ENCODE results near the gene KLRC4.
"Not testable (repeated sequence)": the region's sequence is repeated elsewhere in the genome, so short reads cannot be mapped to it uniquely, and the experiment has no call there.

KLRC4 gene

DNA sequence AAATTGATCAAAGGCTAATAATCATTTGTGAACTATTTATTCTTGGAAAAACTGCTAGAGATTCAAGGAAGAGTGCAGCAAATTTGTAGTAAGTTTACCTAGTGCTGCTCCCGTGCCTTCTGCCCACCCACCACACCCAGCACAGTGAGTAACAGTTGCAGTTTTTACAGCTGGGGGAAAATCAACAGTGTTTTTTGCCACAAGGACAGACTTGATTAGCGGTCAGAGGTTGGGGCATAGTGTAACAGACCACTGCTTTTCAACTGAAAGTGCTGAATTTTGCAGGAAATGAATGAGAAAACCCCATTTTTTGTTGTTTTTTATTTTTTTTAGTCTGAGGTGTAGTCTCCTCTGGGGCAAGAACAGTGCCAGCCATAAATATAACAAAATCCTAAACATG, 12.3 kb downstream of the KLRC4 start:
- DNase-seq, result no peak
- in situ Hi-C loops (cut with HindIII; ENCODE audit: low pct_ligation_motif_present, low sequenced_read_pairs), result no loop called here
- H3K36me3 ChIP-seq (replicated peaks), result no peaks in the 10 kb centered on the region
- TF ChIP-seq, protein P1, sequence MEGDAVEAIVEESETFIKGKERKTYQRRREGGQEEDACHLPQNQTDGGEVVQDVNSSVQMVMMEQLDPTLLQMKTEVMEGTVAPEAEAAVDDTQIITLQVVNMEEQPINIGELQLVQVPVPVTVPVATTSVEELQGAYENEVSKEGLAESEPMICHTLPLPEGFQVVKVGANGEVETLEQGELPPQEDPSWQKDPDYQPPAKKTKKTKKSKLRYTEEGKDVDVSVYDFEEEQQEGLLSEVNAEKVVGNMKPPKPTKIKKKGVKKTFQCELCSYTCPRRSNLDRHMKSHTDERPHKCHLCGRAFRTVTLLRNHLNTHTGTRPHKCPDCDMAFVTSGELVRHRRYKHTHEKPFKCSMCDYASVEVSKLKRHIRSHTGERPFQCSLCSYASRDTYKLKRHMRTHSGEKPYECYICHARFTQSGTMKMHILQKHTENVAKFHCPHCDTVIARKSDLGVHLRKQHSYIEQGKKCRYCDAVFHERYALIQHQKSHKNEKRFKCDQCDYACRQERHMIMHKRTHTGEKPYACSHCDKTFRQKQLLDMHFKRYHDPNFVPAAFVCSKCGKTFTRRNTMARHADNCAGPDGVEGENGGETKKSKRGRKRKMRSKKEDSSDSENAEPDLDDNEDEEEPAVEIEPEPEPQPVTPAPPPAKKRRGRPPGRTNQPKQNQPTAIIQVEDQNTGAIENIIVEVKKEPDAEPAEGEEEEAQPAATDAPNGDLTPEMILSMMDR (IDR thresholded peaks at IDR 0.05; ENCODE audit: low read depth, low read length, missing control alignments), result no peak
- H3K27me3 ChIP-seq (replicated peaks), result no peaks in the 10 kb centered on the region
- H3K4me3 ChIP-seq (ENCODE audit: low read depth, low read length), result no peak overlapping the region
- H3K27ac ChIP-seq, result no peak overlapping the region

DNA sequence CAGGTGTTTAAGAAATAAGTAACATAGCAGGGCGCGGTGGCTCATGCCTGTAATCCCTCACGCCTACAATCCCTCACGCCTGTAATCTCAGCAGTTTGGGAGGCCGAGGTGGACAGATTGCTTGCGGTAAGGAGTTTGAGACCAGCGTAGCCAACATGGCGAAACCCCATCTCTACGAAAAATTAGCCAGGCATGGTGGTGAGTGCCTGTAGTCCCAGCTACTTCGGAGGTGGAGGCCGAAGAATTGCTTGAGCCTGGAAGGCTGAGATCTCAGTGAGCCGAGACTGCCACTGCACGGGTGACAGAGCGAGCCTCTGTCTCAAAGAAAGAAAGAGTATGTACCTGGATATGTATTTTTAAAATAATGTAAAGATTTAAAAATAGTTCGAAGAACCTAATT, 13.4 kb downstream of the KLRC4 start:
- DNase-seq; H3K27me3 ChIP-seq (replicated peaks); in situ Hi-C loops (cut with HindIII; ENCODE audit: low pct_ligation_motif_present, low sequenced_read_pairs); H3K4me3 ChIP-seq (ENCODE audit: low read depth, low read length); H3K27ac ChIP-seq; H3K36me3 ChIP-seq (replicated peaks): not testable (repeated sequence)

DNA sequence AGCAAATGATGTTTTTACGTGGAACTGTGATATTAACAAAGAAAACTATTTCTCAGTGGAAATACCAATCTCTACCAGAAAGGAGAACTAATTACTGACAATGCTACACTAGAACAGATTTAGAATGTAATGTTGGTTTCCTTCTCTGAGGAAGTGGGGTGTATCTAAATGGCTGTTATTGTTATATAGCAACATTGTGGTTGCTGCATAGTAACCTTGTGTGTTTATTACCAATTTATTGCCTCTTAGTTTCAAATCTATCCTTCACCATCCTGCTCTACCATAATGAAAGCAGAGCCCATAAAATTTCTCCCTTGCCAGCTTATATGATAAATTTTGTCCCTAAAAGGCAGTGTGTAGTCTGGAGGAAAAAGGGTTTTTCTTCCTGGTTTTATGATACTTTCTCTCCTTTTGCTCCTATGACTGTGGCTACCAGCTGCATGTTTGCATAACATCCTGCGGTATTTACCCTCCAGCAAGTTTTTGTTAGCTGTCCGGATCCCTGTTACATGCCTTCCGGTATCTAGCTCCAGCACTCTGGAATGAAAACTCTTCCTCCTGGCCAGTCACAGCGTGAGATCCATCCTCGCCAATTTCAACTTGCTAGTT, 14.1 kb downstream of the KLRC4 start:
- in situ Hi-C loops (cut with HindIII; ENCODE audit: low pct_ligation_motif_present, low sequenced_read_pairs), result no loop called here
- Histone ChIP-seq H3K4me3 (ENCODE audit: low read depth, low read length) (no peak overlapping the region), H3K36me3 (replicated peaks) (no peaks in the 10 kb centered on the region), H3K27ac (peak overlapping the region; percentile 85), H3K27me3 (replicated peaks) (no peaks in the 10 kb centered on the region)
- TF ChIP-seq, protein P1 (IDR thresholded peaks at IDR 0.05; ENCODE audit: low read depth, low read length, missing control alignments), result no peak
- DNase-seq, result peak; percentile 88

DNA sequence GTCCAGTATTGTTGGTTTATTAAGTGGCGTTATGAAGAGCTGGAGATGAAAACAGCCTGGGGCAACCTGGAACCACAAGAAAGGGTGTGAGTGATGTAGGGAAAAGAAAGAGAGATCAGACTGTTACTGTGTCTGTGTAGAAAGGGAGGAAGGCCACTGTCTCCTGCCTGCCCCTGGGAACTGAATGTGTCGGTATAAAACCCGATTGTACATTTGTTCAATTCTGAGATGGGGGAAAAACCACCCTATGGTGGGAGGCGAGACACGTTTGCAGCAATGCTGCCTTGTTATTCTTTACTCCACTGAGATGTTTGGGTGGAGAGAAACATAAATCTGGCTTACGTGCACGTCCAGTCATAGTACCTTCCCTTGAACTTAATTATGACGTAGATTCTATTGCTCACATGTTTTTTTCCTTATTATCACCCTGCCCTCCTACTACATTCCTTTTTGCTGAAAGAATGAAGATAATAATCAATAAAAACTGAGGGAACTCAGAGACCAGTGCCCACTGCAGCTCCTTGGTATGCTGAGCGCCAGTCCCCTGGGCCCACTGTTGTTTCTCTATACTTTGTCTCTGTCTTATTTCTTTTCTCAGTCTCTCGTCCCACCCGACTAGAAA, 14.9 kb downstream of the KLRC4 start:
- DNase-seq; in situ Hi-C loops (cut with HindIII; ENCODE audit: low pct_ligation_motif_present, low sequenced_read_pairs); H3K36me3 ChIP-seq (replicated peaks); H3K4me3 ChIP-seq (ENCODE audit: low read depth, low read length); H3K27me3 ChIP-seq (replicated peaks): not testable (repeated sequence)
- H3K27ac ChIP-seq, result peak overlapping the region; percentile 85

DNA sequence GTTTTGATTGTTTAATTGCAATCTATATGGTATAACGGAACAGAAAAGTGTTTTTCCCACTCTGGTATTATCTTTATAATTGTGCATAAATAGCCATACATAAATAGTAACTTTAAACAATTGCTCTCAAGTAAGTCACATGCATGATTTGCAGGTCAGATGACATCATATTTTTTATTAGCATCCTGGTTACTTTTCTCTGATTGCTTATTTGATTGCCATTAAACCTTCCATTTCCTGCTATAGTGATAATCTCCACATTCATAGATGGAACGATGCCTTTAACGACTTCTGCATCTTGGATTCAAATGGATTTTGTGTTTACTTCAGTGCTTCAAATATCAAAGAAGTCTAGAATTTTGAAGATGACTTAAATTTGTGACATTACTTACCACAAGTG, 16.3 kb downstream of the KLRC4 start:
- TF ChIP-seq, protein P1 (IDR thresholded peaks at IDR 0.05; ENCODE audit: low read depth, low read length, missing control alignments), result no peak
- H3K27ac ChIP-seq, result no peak overlapping the region
- no peaks in the 10 kb centered on the region for H3K27me3 ChIP-seq (replicated peaks)
- DNase-seq, result no peak
- H3K4me3 ChIP-seq (ENCODE audit: low read depth, low read length), result no peak overlapping the region
- in situ Hi-C loops (cut with HindIII; ENCODE audit: low pct_ligation_motif_present, low sequenced_read_pairs), result no loop called here
- no peaks in the 10 kb centered on the region for H3K36me3 ChIP-seq (replicated peaks)

DNA sequence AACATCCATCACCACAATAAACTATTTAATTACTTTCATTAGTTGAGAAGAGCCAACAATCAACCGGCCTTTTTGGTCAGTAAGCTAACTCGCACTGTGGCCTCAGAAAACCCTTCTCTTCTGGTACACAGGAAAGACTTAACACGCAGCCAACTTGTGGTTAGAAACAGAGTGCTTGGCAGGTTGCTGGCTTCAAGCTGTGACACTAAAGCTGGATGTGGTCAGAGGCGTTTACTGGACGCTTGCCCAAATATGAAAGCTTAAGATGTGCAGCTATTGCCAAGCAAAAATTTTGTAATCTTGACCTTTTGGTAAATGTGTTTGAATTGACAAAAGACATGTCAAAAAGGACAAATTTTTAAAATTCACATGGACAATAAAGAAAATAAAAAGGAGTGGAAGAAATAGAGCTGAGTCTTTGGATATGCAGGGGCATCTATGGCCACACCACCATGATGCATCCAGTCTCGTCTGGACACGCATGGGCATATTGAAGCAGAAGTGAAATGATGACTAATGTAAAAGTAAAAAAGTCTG, 17.1 kb downstream of the KLRC4 start:
- Histone ChIP-seq H3K27ac (peak overlapping the region; percentile 56), H3K27me3 (replicated peaks) (no peaks in the 10 kb centered on the region), H3K36me3 (replicated peaks) (no peaks in the 10 kb centered on the region), H3K4me3 (ENCODE audit: low read depth, low read length) (no peak overlapping the region)
- peak; percentile 96 for DNase-seq
- TF ChIP-seq, protein P1 (IDR thresholded peaks at IDR 0.05; ENCODE audit: low read depth, low read length, missing control alignments), result no peak
- in situ Hi-C loops (cut with HindIII; ENCODE audit: low pct_ligation_motif_present, low sequenced_read_pairs), result no loop called here

DNA sequence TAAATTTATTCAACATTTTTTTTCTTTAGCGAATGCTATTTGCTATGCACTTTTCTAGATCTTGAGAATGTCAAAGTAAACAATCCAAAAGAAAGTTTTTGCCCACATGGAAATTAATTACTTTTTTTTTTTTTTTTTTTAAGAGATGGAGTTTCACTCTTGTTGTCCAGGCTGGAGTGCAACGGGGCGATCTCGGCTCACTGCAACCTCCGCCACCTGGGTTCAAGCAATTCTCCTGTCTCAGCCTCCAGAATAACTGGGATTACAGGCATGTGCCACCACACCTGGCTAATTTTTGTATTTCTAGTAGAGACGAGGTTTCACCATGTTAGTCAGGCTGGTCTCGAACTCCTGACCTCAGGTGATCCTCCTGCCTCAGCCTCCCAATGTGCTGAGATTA, 18.6 kb downstream of the KLRC4 start:
- DNase-seq; in situ Hi-C loops (cut with HindIII; ENCODE audit: low pct_ligation_motif_present, low sequenced_read_pairs); H3K4me3 ChIP-seq (ENCODE audit: low read depth, low read length); H3K36me3 ChIP-seq (replicated peaks); H3K27me3 ChIP-seq (replicated peaks); H3K27ac ChIP-seq: not testable (repeated sequence)
